ENCODE results near the gene CD33.
"Not testable (repeated sequence)": the region's sequence is repeated elsewhere in the genome, so short reads cannot be mapped to it uniquely, and the experiment has no call there.

The CD33 gene
- 0 to 0.29 (median 0) reads per million in 4 experiments for total RNA-seq

DNA sequence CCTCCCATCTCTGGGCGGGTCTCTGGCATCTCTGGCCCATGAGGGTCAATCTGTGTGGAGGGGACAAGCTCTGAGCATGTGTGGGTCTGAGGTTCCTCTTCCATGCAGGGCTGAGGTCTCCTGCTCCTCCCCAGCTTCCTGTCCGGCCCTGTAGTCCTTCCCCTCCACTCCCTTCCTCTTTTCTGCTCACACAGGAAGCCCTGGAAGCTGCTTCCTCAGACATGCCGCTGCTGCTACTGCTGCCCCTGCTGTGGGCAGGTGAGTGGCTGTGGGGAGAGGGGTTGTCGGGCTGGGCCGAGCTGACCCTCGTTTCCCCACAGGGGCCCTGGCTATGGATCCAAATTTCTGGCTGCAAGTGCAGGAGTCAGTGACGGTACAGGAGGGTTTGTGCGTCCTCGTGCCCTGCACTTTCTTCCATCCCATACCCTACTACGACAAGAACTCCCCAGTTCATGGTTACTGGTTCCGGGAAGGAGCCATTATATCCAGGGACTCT lies at the start of gene CD33:
CD33 (plus strand) TSS at position 183 of the 496 bp plus-strand sequence; CDS start at position 222, 39 bp downstream.
- DNase-seq = not testable (repeated sequence)

DNA sequence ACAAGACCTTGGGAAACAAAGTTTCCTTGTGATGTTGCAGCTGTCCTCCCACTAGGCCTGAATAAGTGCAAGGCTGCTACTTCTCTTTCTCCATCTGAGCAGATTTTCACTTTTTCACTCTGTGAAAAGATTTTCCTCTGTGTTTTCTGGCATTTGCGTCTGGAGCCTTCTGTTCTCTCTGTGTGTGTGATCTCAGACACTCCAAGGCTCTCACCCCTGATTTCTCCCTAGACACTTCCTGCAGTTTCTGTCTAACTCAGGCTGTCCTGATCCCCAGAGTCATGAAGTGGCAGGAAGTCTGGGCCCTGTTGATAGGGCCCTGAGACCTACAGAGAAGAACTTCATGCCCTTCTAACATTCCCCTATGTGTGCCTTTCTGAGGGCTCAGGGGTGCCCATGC lies 45.6 kb upstream of the CD33 start:
- DNase-seq = no peak

GRCh38 chr19:51181377-51181912 lies 43.4 kb upstream of the CD33 start:
- no peak for DNase-seq

- no peak for DNase-seq
These were observed 42.9 kb upstream of the CD33 start for GRCh38 chr19:51181913-51182419.

DNA sequence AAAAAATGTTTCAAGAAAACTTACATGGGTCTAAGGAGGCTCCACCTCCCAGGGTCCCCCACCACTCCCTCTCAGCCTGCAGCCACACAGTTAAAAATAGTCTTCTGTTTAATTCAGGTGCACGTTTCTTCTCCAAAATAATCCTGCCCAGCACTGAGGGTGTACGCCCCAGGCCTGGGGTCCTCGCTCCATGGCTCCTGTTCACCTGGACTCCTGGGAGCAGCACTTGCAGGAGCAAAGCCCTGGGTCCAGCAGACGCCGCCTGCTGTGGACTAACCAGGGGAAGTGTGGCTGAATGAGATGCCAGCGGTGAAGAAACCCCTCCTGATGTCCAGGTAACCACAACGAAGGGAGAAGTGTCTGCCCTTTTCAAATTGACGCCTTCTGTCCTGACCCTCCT lies 41.3 kb upstream of the CD33 start:
- no peak for DNase-seq

GRCh38 chr19:51185069-51185867 lies 39.6 kb upstream of the CD33 start:
- no peak for DNase-seq

- DNase-seq = no peak
These were observed 39.0 kb upstream of the CD33 start for GRCh38 chr19:51185868-51186215.

GRCh38 chr19:51186323-51186722 lies 38.6 kb upstream of the CD33 start:
- no peak for DNase-seq

GRCh38 chr19:51187395-51188226 lies 37.3 kb upstream of the CD33 start:
- no peak for DNase-seq

DNA sequence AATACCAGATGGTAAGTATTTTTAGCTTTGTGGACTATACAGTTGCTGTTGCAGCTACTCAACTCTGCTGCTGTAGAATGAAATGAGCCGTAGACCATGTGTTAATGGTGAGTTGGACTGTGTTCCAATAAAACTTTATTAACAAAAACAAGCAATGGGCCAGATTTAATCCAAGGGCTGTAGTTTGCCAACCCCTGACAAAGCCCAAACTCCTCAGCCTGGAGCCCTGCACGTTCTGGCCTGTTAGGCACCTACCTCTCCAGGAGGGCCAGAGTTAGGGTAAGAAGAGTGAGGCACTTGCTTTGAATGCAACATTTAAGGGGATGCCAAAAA lies 36.7 kb upstream of the CD33 start:
- DNase-seq = no peak

DNA sequence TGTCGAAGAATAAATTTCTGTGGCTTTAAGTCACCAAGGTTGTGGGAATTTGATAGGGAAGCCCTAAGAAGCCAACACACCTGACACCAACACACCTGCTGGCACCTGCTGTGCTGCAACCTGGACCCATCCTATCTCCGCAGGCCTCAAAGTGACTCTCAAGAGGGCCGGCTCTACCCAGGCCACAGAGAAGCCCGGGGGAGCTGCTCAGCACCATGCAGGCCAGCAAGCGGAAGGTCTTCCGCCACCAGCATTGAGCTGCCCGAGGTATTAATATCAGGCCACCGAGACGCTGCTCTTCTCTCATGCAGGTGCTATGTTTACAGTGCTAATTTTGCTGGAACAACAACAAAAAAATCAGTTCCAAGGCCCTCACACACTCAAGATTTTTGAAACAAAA lies 32.2 kb upstream of the CD33 start:
- DNase-seq = no peak

DNA sequence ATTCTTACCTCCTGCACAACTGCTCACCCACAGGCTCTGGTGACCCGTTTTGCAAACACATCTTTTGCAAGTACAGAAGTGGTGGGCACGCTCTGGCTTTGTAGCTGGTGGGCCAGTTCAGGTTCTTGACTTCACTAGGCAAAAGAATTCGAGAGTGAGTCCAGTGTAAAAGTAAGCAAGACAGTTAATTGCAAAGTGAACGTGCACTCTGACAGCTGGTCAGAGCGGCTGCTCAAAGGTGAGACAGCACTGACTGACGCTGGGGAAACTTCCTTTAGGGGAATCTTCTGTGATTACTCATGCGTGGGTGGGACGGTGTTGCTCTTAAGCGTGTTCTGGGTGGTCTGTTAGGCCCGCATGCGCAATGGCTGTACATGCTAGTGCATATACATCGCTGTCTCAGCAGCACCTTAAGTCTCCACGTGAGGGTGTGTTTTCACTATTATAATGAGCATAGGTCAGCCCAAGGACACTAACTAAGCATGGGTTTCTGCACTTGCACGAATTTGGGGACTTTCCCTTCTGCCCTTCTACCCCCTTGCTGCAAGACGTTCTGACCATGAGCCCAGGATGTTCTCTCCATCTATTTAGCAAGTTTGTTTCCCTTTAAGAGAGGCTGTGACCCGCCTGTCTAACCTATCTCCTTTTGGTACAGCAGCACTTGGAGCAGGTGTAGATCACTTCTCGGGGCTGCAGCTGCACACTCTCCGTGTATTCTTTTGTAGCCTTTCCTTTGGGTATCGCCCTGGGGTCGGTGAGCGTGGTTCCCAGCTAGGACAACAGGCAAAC lies 30.2 kb upstream of the CD33 start:
- no peak for DNase-seq

DNA sequence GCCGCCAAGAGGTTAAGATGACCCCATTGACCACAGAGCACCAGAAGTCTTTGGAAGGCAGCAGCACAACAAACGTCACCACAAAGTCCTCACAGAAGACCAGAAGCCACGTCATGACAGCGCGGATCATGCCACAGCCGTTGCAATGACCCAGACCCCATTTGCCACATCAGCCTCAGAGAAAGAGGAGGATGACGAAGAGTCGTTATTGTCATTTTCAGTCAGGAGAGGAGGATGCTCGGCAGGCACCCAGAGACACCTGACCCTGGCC lies 29.6 kb upstream of the CD33 start:
- DNase-seq = no peak

GRCh38 chr19:51195616-51196015 lies 29.3 kb upstream of the CD33 start:
- DNase-seq = no peak

DNA sequence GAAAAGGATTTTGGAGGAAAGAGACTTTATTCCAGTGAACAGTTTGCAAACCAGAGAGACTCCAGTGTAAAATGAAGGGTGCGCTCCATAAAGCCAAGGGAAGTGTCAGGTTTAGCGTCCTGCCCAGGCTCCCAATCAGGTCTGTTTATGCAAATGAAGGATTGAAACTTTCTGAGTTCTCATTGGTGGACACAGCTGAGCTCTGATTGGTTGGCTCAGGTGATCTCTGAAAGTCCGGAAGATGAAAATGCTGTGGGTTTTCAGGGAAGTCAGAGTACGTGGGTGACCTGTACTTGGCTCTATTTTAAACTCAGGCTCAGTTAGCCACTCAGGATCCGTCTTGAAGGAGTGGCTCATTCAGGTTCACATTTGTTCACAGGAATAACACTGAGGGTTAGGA lies 28.7 kb upstream of the CD33 start:
- no peak for DNase-seq

- no peak for DNase-seq
These were observed 26.2 kb upstream of the CD33 start for GRCh38 chr19:51198641-51199040.

DNA sequence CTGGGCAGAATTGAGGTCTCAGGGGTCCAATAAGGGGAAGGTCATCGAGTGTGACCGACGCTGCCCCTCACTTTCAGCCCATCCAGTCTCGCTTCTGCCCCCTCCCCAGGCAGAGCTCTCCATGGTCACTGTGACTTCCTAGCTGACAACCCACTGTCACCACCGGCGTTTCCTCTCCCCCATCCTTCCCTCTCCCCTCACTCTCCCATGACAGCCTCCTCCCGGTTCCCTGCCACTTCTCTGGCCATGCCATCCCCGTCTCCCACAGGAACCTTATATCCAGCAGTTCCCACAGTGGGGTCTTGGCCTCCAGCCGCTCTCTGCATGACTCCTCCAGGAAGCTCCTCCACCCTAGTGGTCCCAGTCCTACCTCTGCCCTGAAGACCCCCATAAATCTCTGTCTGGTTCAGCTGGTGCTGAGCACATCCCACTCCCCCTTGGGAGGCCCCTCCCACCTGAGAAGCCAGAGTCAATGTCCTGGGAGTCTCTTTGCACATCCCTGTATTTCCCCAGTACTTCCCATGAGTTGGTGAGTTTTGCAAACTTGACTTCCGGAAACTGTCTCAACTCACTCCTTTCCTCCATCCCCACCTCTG lies 24.7 kb upstream of the CD33 start:
- no peak for DNase-seq

GRCh38 chr19:51201712-51202111 lies 23.2 kb upstream of the CD33 start:
- DNase-seq = no peak

- DNase-seq = no peak
These were observed 21.0 kb upstream of the CD33 start for GRCh38 chr19:51203916-51204315.

- DNase-seq = no peak
These were observed 20.6 kb upstream of the CD33 start for GRCh38 chr19:51204321-51204720.

- no peak for DNase-seq
These were observed 17.1 kb upstream of the CD33 start for GRCh38 chr19:51207747-51208146.

DNA sequence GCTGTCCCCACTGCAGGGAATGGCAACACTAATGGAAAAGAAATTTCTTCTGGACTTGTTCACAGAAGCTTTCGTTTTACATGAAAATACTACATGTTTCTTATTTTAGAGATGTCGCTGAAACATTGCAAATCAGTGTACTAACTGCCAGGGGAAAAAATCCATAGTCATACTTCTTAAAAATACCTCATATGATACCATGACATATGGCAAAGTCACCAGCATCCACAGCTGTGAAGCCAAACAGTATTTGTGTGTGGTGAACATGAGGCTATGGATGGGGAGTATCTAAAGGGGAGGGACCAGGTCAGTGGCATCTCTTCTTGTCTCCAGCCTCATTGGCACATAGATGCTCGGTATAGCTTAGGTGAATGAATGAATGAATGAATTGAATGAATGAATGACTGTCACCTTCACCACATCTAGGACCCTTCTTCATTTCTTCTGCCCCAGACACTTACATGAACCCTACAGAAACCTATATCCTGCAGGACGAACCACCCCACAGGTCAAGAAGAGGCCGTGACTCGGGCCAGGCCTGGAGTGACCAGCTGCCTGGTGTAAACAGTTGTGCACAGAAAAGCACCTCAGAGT lies 14.6 kb upstream of the CD33 start:
- no peak for DNase-seq
